Measurements from ENCODE around the gene ALKBH5. TPM values are rescaled to one million over a fixed set of nuclear protein-coding genes. Genes with fewer than 3 reads are reported as not detected.

ALKBH5 gene
- total RNA-seq, 1 experiment from 2014 or later, result 105 TPM

GRCh38 chr17:18159551-18160120, 24.0 kb upstream of the ALKBH5 start:
- no peak for TF ChIP-seq JAZF1 (CRISPR knock-in tag; IDR thresholded peaks at IDR 0.05)
- no peak for TF ChIP-seq ZNF281 (CRISPR knock-in tag; IDR thresholded peaks at IDR 0.05)
- no peak for TF ChIP-seq GABPB1 (CRISPR knock-in tag; IDR thresholded peaks at IDR 0.05)
- no peak overlapping the region for H3K4me3 Mint-ChIP-seq
- no peak overlapping the region for H3K27ac Mint-ChIP-seq
- ATAC-seq (no peak), DNase-seq (ENCODE audit: low spot score) (no peak)
- no peaks in the 10 kb centered on the region for H3K36me3 Mint-ChIP-seq
- peaks cover 3% of the 10 kb centered on the region; the same call in 1 of the 2 replicates for H3K4me1 Mint-ChIP-seq
- CTCF ChIA-PET, result interaction anchor here (2.2 to 2.8 kb wide), 2 partner anchors 18 to 24 kb away, joined by 15 to 36 read pairs; partner anchors contain the start of gene ALKBH5
- POLR2A ChIA-PET, result no interaction called here
- H3K9me3 Mint-ChIP-seq, result no peaks in the 10 kb centered on the region
- H3K27me3 Mint-ChIP-seq (ENCODE audit: low read depth), result no peaks in the 10 kb centered on the region; the same call in 1 of the 2 replicates

GRCh38 chr17:18160128-18160856, 23.3 kb upstream of the ALKBH5 start:
- no peak for ATAC-seq
- POLR2A ChIA-PET, result no interaction called here
- no peak overlapping the region for H3K27ac Mint-ChIP-seq

More at GRCh38 chr17:18160128-18160856, 23.3 kb upstream of the ALKBH5 start:
- CTCF ChIA-PET, result interaction anchor here (0.9 to 2.8 kb wide), 2 partner anchors 18 to 20 kb away, joined by 4 to 36 read pairs; no protein-coding TSS in a partner anchor
- TF ChIP-seq E2F4 (CRISPR knock-in tag; IDR thresholded peaks at IDR 0.05; ENCODE audit: borderline replicate concordance, low read depth) (no peak), ZSCAN18 (CRISPR knock-in tag; IDR thresholded peaks at IDR 0.05) (no peak), NR3C1 (CRISPR knock-in tag; conservative IDR thresholded peaks at IDR 0.05; ENCODE audit: low read depth) (no peak), PRDM15 (CRISPR knock-in tag; IDR thresholded peaks at IDR 0.05) (no peak), ZBTB21 (CRISPR knock-in tag; IDR thresholded peaks at IDR 0.05; ENCODE audit: borderline replicate concordance) (no peak), E2F1 (CRISPR knock-in tag; IDR thresholded peaks at IDR 0.05) (no peak), MLX (CRISPR knock-in tag; IDR thresholded peaks at IDR 0.05) (no peak), ERG (CRISPR knock-in tag; IDR thresholded peaks at IDR 0.05) (no peak), TP53 (CRISPR knock-in tag; IDR thresholded peaks at IDR 0.05) (no peak), SMAD4 (CRISPR knock-in tag; IDR thresholded peaks at IDR 0.05) (no peak), KAT7 (CRISPR knock-in tag; IDR thresholded peaks at IDR 0.05; ENCODE audit: borderline replicate concordance) (no peak), TCF7 (CRISPR knock-in tag; IDR thresholded peaks at IDR 0.05; ENCODE audit: low read depth) (no peak), ATF6 (CRISPR knock-in tag; IDR thresholded peaks at IDR 0.05) (no peak)
- Mint-ChIP-seq H3K36me3 (no peaks in the 10 kb centered on the region), H3K4me1 (peaks cover 3% of the 10 kb centered on the region; the same call in 1 of the 2 replicates), H3K9me3 (no peaks in the 10 kb centered on the region), H3K4me3 (no peak overlapping the region), H3K27me3 (ENCODE audit: low read depth) (no peaks in the 10 kb centered on the region; the same call in 1 of the 2 replicates)
- no peak for DNase-seq (ENCODE audit: low spot score)

Measured in WTC11 (cell line).